ENCODE results near the gene NRSN1.

DNA sequence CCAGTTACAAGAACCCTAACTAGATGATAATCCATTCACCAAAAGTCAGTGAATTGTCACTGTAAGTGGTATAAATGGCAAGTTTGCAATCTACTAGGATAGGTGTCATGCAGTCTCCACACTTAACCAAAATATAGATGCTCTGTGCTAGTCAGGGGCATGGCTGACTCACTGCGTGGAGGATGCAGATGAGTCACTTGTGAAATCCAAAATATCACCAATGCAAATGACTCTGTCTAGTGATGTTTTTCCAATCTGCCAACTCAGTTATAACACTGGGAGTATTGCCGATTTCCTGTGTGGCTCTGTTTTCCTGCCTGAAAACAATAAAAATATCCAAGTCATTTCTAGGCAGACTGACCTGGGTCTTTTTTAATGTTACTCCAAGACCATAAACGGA, 47.8 kb upstream of the NRSN1 start:
- TF ChIP-seq, protein P1, sequence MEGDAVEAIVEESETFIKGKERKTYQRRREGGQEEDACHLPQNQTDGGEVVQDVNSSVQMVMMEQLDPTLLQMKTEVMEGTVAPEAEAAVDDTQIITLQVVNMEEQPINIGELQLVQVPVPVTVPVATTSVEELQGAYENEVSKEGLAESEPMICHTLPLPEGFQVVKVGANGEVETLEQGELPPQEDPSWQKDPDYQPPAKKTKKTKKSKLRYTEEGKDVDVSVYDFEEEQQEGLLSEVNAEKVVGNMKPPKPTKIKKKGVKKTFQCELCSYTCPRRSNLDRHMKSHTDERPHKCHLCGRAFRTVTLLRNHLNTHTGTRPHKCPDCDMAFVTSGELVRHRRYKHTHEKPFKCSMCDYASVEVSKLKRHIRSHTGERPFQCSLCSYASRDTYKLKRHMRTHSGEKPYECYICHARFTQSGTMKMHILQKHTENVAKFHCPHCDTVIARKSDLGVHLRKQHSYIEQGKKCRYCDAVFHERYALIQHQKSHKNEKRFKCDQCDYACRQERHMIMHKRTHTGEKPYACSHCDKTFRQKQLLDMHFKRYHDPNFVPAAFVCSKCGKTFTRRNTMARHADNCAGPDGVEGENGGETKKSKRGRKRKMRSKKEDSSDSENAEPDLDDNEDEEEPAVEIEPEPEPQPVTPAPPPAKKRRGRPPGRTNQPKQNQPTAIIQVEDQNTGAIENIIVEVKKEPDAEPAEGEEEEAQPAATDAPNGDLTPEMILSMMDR (IDR thresholded peaks at IDR 0.05) = no peak
- TF ChIP-seq POLR2A (IDR thresholded peaks at IDR 0.05) = no peak
